Heart right ventricle (tissue), 16 donors: Measurements from ENCODE around the gene CXCL5. TPM values are rescaled to one million over a fixed set of nuclear protein-coding genes. Genes with fewer than 3 reads are reported as not detected.
A peak's percentile ranks its signal among the peaks of the same experiment; 100 is the strongest.

Experiments
- ATAC-seq, 8 donors: fragments of 200-7000 bp; cut with Tn5 transposase; one replicate each; pipeline ENCODE4 v1.9.1; 2020; ENCODE audit warnings: mild to moderate bottlenecking in 8 of 8, moderate library complexity in 8 of 8, moderate number of reproducible peaks in 1 of 8
- DNase-seq, 2 donors: peaks; one replicate each; pipeline ENCODE4 v3.0.0-alpha.2; 2020
- H3K27ac ChIP-seq, 10 donors: fragments of 200-600 bp; sonication (generic) in 2 of 10; one replicate each; pipeline versions ENCODE4 v1.5.0 to v1.8.0; 2020 to 2022; ENCODE audit warnings: mild to moderate bottlenecking in 3 of 10
- H3K27me3 ChIP-seq, 7 donors: fragments of 200-600 bp; one replicate each; pipeline ENCODE4 v1.8.0; 2021 to 2022; ENCODE audit warnings: mild to moderate bottlenecking in 2 of 7
- H3K36me3 ChIP-seq, 9 donors: fragments of 200-600 bp; sonication (generic) in 1 of 9; one replicate each; pipeline versions ENCODE4 v1.5.0 to v1.8.0; 2020 to 2022; ENCODE audit warnings: mild to moderate bottlenecking in 2 of 9
- H3K4me1 ChIP-seq, 9 donors: fragments of 200-600 bp; sonication (generic) in 1 of 9; one replicate each; pipeline versions ENCODE4 v1.5.0 to v1.8.0; 2020 to 2022; ENCODE audit warnings: mild to moderate bottlenecking in 4 of 9
- H3K4me3 ChIP-seq, 10 donors: fragments of 200-600 bp; sonication (generic) in 2 of 10; one replicate each; pipeline versions ENCODE4 v1.5.0 to v1.8.0; 2020 to 2022; ENCODE audit warnings: mild to moderate bottlenecking in 7 of 10, moderate library complexity in 2 of 10
- H3K9me3 ChIP-seq, 11 donors: fragments of 200-600 bp in 10 of 11; sonication (generic) in 2 of 11; one replicate each; pipeline versions ENCODE4 v1.5.0 to v1.8.0; 2013 to 2022; ENCODE audit warnings: mild to moderate bottlenecking in 2 of 11, control low read depth in 1 of 11, moderate library complexity in 1 of 11
- CTCF ChIP-seq, 9 donors: fragments of 200-600 bp; sonication (generic) in 2 of 9; IDR thresholded peaks; one replicate each; pipeline versions ENCODE4 v1.5.0 to v1.8.0; 2021 to 2022; ENCODE audit warnings: antibody characterized with exemption in 9 of 9, mild to moderate bottlenecking in 5 of 9, moderate library complexity in 1 of 9
- WGBS, 2 donors: extraction: QIAGEN DNeasy Blood & Tissue Kit; methylation state at CpG; one replicate each; pipeline ENCODE4 v1.1.7; 2013; ENCODE audit warnings: inconsistent platforms in 1 of 2; 5-methylcytosine and 5-hydroxymethylcytosine counted together
- intact Hi-C, 10 donors: fragments of 100-400 bp; cut with DNase I; formaldehyde crosslinking; loops; one replicate each; pipeline versions ENCODE4 v1.11.1 to v1.14.2; 2022
- polyA plus RNA-seq, 2 donors: library from polyadenylated mRNA; stranded (reverse); fragments of 200-250 nt; gene quantifications; one replicate each; pipeline ENCODE4 v1.2.3, GENCODE V29; 2013
- total RNA-seq, 10 donors: library from RNA; stranded (reverse); fragmentation: NEBNext Ultra II Directional in 3 of 10; extraction: Animal tissue kit (Norgen Biotek cat#: 25700) in 3 of 10; gene quantifications; one replicate each; pipeline versions ENCODE4 v1.2.1 to v1.2.4, GENCODE V29; 2021 to 2023
- donor health status: Arrhythmogenic right ventricular cardiomyopathy.
- donor health status: ischemic (EF 13 %, LVEDD 7.1; RV severe dilation, severe dysfunction).
- donor health status: healthy with polysubstance abuse.
- donor health status: DM: no; HTN: yes; CAD: no.
- donor health status: DM: no; HTN: no; CAD: no.
- donor health status: ischemic (EF 25% LVEDD 6.9; RV normal size, moderate dysfunction).
- donor health status: ischemic (EF 25% LVEDD 5.7; RV mildly dilated, moderate dysfunction).
- donor health status: healthy.
- donor health status: DM: yes; HTN: yes; CAD: no.
- donor health status: Ischemic cardiomyopathy.
- donor health status: ischemic (EF 35%, LVEDD 5.7; RV mildly dilated, moderate dysfunction).
- donor health status: nonischemic (EF 11% LVEDD 7.7; RV severe dilation, severe dysfunction).
- donor health status: DM: yes; HTN: yes; CAD: no.
- donor health status: PGD.
- donor health status: ischemic (EF 29% LVEDD 5.4; RV normal size, mild dysfunction).
- donor health status: nonischemic (EF 23%, LVEDD 6.1; RV moderate dilation, normal function).

The CXCL5 gene
- total and polyA plus RNA-seq, 12 donors = 0.07 to 0.25 (median 0.15) TPM; not detected in 7

DNA sequence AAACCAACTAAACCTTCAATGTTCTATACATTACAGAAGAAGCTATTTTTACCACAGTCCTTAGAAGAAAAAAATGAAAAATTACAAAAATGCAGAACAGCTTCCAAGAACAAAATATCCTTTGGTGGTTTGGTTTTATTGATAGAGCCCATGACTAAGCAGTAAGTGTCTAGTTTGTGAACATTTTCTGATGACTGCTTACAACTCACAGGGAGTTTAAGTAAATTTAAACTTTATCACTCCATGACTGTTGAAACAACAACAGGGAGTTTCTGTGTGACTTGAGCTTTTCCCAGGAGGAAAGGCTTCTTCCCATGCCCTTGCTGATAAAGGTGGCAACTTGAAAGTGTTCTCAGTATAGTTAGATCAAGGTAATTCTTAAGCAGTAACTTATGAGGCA lies 19.6 kb downstream of the CXCL5 start:
- no peak for TF ChIP-seq CTCF (IDR thresholded peaks at IDR 0.05)
- intact Hi-C loops = no loop called here
- DNase-seq = no peak

DNA sequence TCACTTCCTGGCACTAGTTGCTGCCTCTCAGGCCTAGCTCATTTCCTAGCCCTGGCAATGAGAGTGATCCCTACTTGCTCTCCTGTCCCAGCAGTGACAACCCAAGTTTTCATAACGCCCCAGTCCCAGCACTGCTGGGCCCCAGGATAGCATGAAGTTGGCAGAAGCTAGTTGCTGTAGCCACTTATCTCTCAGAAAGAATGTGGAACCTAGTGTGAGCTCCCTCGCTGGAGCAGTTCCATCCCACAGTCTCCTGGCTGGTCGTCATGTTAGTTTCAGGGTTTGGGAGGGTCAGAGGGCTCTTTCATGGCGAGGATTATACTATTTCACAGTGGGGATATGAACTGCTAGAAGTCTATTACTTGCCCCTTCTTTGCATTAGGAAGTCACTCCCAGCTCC lies 21.8 kb downstream of the CXCL5 start:
- Histone ChIP-seq H3K4me1 (peaks cover 0 to 2% (median 0%) of the 10 kb centered on the region in 9 donors), H3K27ac (no peak overlapping the region), H3K36me3 (no peaks in the 10 kb centered on the region), H3K27me3 (peaks cover 0 to 15% (median 0%) of the 10 kb centered on the region in 7 donors), H3K9me3 (peaks cover 0 to 43% (median 19%) of the 10 kb centered on the region in 11 donors), H3K4me3 (no peak overlapping the region)
- DNase-seq = no peak
- ATAC-seq = peak in 1 of 8 donors; percentile 33
- WGBS, 2 donors = 42 to 55% methylated on average over 4 of the region's 4 CpGs
- intact Hi-C loops = no loop called here
- TF ChIP-seq CTCF (IDR thresholded peaks at IDR 0.05) = no peak

More for the DNA sequence above, 19.6 kb downstream of the CXCL5 start:
- H3K27me3 ChIP-seq = peaks cover 0 to 28% (median 8%) of the 10 kb centered on the region in 7 donors
- H3K36me3 ChIP-seq = no peaks in the 10 kb centered on the region
- peaks cover 0 to 22% (median 6%) of the 10 kb centered on the region in 11 donors for H3K9me3 ChIP-seq
- ATAC-seq = no peak
- H3K27ac ChIP-seq = no peak overlapping the region
- no peak overlapping the region for H3K4me3 ChIP-seq
- H3K4me1 ChIP-seq = peaks cover 0 to 8% (median 0%) of the 10 kb centered on the region in 9 donors

DNA sequence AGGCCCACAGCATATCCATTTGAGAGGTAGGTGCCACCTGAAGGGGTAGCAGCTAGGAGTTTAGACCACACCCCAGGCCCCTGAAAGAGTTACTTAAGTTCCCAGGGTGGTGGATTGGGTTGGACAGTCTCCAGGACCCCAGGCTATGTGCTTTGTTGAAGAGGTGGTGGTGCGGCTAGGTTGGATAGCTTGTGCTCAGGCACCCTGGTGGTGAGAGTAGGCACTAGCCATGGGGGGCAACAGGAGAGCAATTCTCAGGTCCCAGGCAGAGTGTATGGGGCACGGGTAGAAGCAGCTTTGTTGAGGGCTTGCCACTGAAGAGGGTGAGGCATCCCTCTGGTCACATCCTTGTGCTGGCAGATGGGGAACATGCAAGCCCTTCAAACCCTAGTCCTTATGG lies 22.3 kb downstream of the CXCL5 start:
- peaks cover 0 to 10% (median 0%) of the 10 kb centered on the region in 7 donors for H3K27me3 ChIP-seq
- intact Hi-C loops = no loop called here
- no peak for ATAC-seq
- H3K4me3 ChIP-seq = no peak overlapping the region
- WGBS, 2 donors = 81 to 89% methylated on average over 2 of the region's 2 CpGs
- no peak overlapping the region for H3K27ac ChIP-seq
- H3K4me1 ChIP-seq = no peaks in the 10 kb centered on the region
- no peak for TF ChIP-seq CTCF (IDR thresholded peaks at IDR 0.05)
- H3K9me3 ChIP-seq = peaks cover 0 to 48% (median 24%) of the 10 kb centered on the region in 11 donors
- no peaks in the 10 kb centered on the region for H3K36me3 ChIP-seq
- DNase-seq = no peak

DNA sequence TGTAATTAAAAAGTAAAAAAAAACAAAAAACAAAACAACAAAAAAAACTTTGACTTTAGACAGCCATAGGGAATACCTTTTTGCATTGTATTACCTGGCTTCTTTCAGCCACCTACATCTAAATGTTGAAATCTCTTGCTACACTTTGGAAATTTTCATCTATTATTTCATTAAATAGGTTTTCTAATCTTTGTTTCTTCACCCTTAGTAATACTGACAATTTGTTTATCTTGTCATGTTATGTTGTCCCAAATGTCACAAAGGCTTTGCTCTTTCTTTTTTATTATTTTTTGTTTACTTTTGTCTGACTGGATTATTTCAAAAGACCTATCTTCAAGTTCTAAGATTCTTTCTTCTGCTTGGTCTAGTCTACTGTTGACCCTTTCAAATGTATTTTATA lies 24.1 kb downstream of the CXCL5 start:
- no peaks in the 10 kb centered on the region for H3K36me3 ChIP-seq
- DNase-seq = no peak
- H3K4me1 ChIP-seq = no peaks in the 10 kb centered on the region
- no peak for ATAC-seq
- H3K4me3 ChIP-seq = no peak overlapping the region
- intact Hi-C loops = no loop called here
- no peak for TF ChIP-seq CTCF (IDR thresholded peaks at IDR 0.05)
- peaks cover 0 to 63% (median 39%) of the 10 kb centered on the region in 11 donors for H3K9me3 ChIP-seq
- no peak overlapping the region for H3K27ac ChIP-seq
- H3K27me3 ChIP-seq = no peaks in the 10 kb centered on the region
